IMR-90 (cell line): ENCODE results near the gene CHD9. TPM values are rescaled to one million over a fixed set of nuclear protein-coding genes. Genes with fewer than 3 reads are reported as not detected.

ENCODE experiments used
- ATAC-seq: fragments of 200-7000 bp; cut with Tn5 transposase; 2 replicates; pipeline ENCODE4 v1.9.1; 2020; ENCODE audit warnings: low read depth, mild to moderate bottlenecking, moderate library complexity
- BruUV-seq: library from RNA; stranded (reverse); fragments of 400-500 nt; replicated peaks from 2 replicates; lab custom pipeline; 2021; lab: Mats Ljungman, UMichigan
- CTCF ChIA-PET: fragments of 300-600 bp; formaldehyde crosslinking; extraction: SDS; loops from one replicate; lab custom pipeline; 2021; ENCODE audit warnings: antibody characterized with exemption; lab: Yijun Ruan, JAX
- POLR2A ChIA-PET: fragments of 300-600 bp; sonication (Branson Sonifier 250); formaldehyde crosslinking; loops from one replicate; lab custom pipeline; 2022; ENCODE audit warnings: antibody characterized with exemption; ENCODE audit not compliant: unreplicated experiment; lab: Charles Lee
- DNase-seq: peaks from one replicate; pipeline ENCODE4 v3.0.0; 2013
- H2AFZ ChIP-seq: replicated peaks from 2 replicates; pipeline ENCODE3; 2013; ENCODE audit warnings: low read length, mild to moderate bottlenecking; ENCODE audit not compliant: poor library complexity
- H2AK5ac ChIP-seq: 2 replicates; pipeline ENCODE4 v1.6.1; 2013; ENCODE audit warnings: low read depth, low read length, inconsistent platforms
- H2AK9ac ChIP-seq: replicated peaks from 2 replicates; pipeline ENCODE3; 2013; ENCODE audit warnings: mild to moderate bottlenecking, low read depth, low read length, moderate library complexity; ENCODE audit not compliant: poor library complexity
- H2BK120ac ChIP-seq: 2 replicates; pipeline ENCODE4 v1.6.1; 2013; ENCODE audit warnings: low read depth, low read length, inconsistent platforms
- H2BK15ac ChIP-seq: 3 replicates; pipeline ENCODE4 v1.6.1; 2013; ENCODE audit warnings: low read depth, low read length, inconsistent platforms
- H2BK20ac ChIP-seq: 2 replicates; pipeline ENCODE4 v1.6.1; 2013; ENCODE audit warnings: low read depth, mild to moderate bottlenecking, inconsistent platforms, low read length, moderate library complexity
- H2BK5ac ChIP-seq: 2 replicates; pipeline ENCODE4 v1.6.1; 2013; ENCODE audit warnings: mild to moderate bottlenecking, low read depth, low read length, inconsistent platforms; ENCODE audit not compliant: poor library complexity, severe bottlenecking
- H3K14ac ChIP-seq: replicated peaks from 2 replicates; pipeline ENCODE4 v1.6.1; 2013; ENCODE audit warnings: low read depth, low read length, inconsistent platforms
- H3K18ac ChIP-seq: 2 replicates; pipeline ENCODE4 v1.6.1; 2013; ENCODE audit warnings: low read depth, low read length, control low read depth
- H3K23ac ChIP-seq: 2 replicates; pipeline ENCODE4 v1.6.1; 2013; ENCODE audit warnings: low read depth, low read length, inconsistent platforms
- H3K27ac ChIP-seq: 2 replicates; pipeline ENCODE4 v1.5.1; 2013; ENCODE audit warnings: mild to moderate bottlenecking, control low read depth, low read length; ENCODE audit not compliant: insufficient read depth
- H3K27me3 ChIP-seq: 2 replicates; pipeline ENCODE4 v1.6.1; 2013; ENCODE audit warnings: low read length; ENCODE audit not compliant: control insufficient read depth, insufficient read depth
- H3K36me3 ChIP-seq: 2 replicates; pipeline ENCODE4 v1.6.1; 2013; ENCODE audit warnings: low read length, mixed read lengths; ENCODE audit not compliant: control insufficient read depth, insufficient read depth
- H3K4ac ChIP-seq: 2 replicates; pipeline ENCODE4 v1.6.1; 2013; ENCODE audit warnings: low read depth, low read length, inconsistent platforms
- H3K4me1 ChIP-seq: 2 replicates; pipeline ENCODE4 v1.6.1; 2013; ENCODE audit warnings: low read length, mixed read lengths; ENCODE audit not compliant: control insufficient read depth, insufficient read depth
- H3K4me2 ChIP-seq: 2 replicates; pipeline ENCODE4 v1.6.1; 2013; ENCODE audit warnings: low read depth, mild to moderate bottlenecking, control low read depth, low read length, moderate library complexity
- H3K4me3 ChIP-seq: 2 replicates; pipeline ENCODE4 v1.5.1; 2013; ENCODE audit warnings: low read depth, mild to moderate bottlenecking, control low read depth, low read length, moderate library complexity; ENCODE audit not compliant: insufficient read depth
- H3K56ac ChIP-seq: 2 replicates; pipeline ENCODE4 v1.6.1; 2013; ENCODE audit warnings: low read length, inconsistent platforms; ENCODE audit not compliant: insufficient read depth; ENCODE audit errors: extremely low read depth
- H3K79me1 ChIP-seq, 2 experiments: 2 replicates each; pipeline ENCODE4 v1.6.1; 2013; ENCODE audit warnings: low read length in 2 of 2, inconsistent platforms in 1 of 2, low read depth in 1 of 2
- H3K9ac ChIP-seq: 2 replicates; pipeline ENCODE4 v1.6.1; 2013; ENCODE audit warnings: low read depth, low read length, control low read depth
- H3K9me1 ChIP-seq: 2 replicates; pipeline ENCODE4 v1.6.1; 2013; ENCODE audit warnings: low read length, inconsistent platforms; ENCODE audit not compliant: insufficient read depth
- H3K9me3 ChIP-seq: 2 replicates; pipeline ENCODE4 v1.6.1; 2013; ENCODE audit warnings: low read length; ENCODE audit not compliant: control insufficient read depth, insufficient read depth
- H4K20me1 ChIP-seq: 2 replicates; pipeline ENCODE4 v1.6.1; 2013; ENCODE audit warnings: low read length, inconsistent platforms; ENCODE audit not compliant: insufficient read depth
- H4K5ac ChIP-seq: 2 replicates; pipeline ENCODE4 v1.6.1; 2013; ENCODE audit warnings: mild to moderate bottlenecking, low read depth, low read length, control low read depth
- H4K8ac ChIP-seq, 2 experiments: 2 replicates each; pipeline ENCODE4 v1.6.1; 2013; ENCODE audit warnings: low read depth in 2 of 2, low read length in 2 of 2, control low read depth in 1 of 2, inconsistent platforms in 1 of 2
- H4K91ac ChIP-seq: 2 replicates; pipeline ENCODE4 v1.6.1; 2013; ENCODE audit warnings: low read depth, low read length, inconsistent platforms; ENCODE audit not compliant: insufficient read depth
- CEBPB ChIP-seq: IDR thresholded peaks from 2 replicates; pipeline ENCODE4 v1.6.1; 2012; ENCODE audit warnings: low read depth, low read length, improper control_type of control experiment
- CHD1 ChIP-seq: IDR thresholded peaks from 2 replicates; pipeline ENCODE4 v1.6.1; 2012; ENCODE audit warnings: low read depth, low read length, improper control_type of control experiment
- CTCF ChIP-seq: conservative IDR thresholded peaks from 2 replicates; pipeline ENCODE4 v1.5.1; 2012; ENCODE audit warnings: mild to moderate bottlenecking, low read depth, low read length, improper control_type of control experiment
- FOS ChIP-seq: fragments of 150-350 bp; IDR thresholded peaks from 2 replicates; pipeline ENCODE4 v1.6.1; 2016; ENCODE audit warnings: low read depth, low read length
- MAFK ChIP-seq: IDR thresholded peaks from 2 replicates; pipeline ENCODE4 v1.6.1; 2012; ENCODE audit warnings: low read depth, low read length, improper control_type of control experiment
- MAZ ChIP-seq: IDR thresholded peaks from 2 replicates; pipeline ENCODE4 v1.6.1; 2012; ENCODE audit warnings: low read depth, mild to moderate bottlenecking, low read length, improper control_type of control experiment, moderate library complexity, borderline replicate concordance
- MXI1 ChIP-seq: IDR thresholded peaks from 2 replicates; pipeline ENCODE4 v1.6.1; 2012; ENCODE audit warnings: low read depth, mild to moderate bottlenecking, low read length, moderate library complexity, borderline replicate concordance
- NFE2L2 ChIP-seq: fragments of 150-350 bp; IDR thresholded peaks from 2 replicates; pipeline ENCODE4 v1.6.1; 2016; ENCODE audit warnings: low read depth, mild to moderate bottlenecking, low read length
- POLR2A ChIP-seq: IDR thresholded peaks from 2 replicates; pipeline ENCODE4 v1.6.1; 2012; ENCODE audit warnings: mild to moderate bottlenecking, low read depth, low read length
- RAD21 ChIP-seq: IDR thresholded peaks from 2 replicates; pipeline ENCODE4 v1.6.1; 2012; ENCODE audit warnings: low read length, improper control_type of control experiment
- RCOR1 ChIP-seq: IDR thresholded peaks from 2 replicates; pipeline ENCODE4 v1.6.1; 2012; ENCODE audit warnings: mild to moderate bottlenecking, low read length, improper control_type of control experiment; ENCODE audit not compliant: insufficient replicate concordance
- RFX5 ChIP-seq: IDR thresholded peaks from 2 replicates; pipeline ENCODE4 v1.8.0; 2012; ENCODE audit warnings: low read depth, mild to moderate bottlenecking, low read length, moderate library complexity
- SMC3 ChIP-seq: fragments of 150-350 bp; IDR thresholded peaks from 2 replicates; pipeline ENCODE4 v1.6.1; 2016; ENCODE audit warnings: low read depth, mild to moderate bottlenecking, antibody characterized with exemption, low read length, moderate library complexity
- USF2 ChIP-seq: fragments of 150-350 bp; IDR thresholded peaks from 2 replicates; pipeline ENCODE4 v1.6.1; 2017; ENCODE audit warnings: mild to moderate bottlenecking, antibody characterized with exemption, low read length, low read depth
- WGBS, 2 experiments: methylation state at CpG; one replicate each; pipeline versions ENCODE4 v1.1.5 to v1.1.7; 2013; ENCODE audit warnings: missing lambda C conversion rate in 2 of 2; ENCODE audit not compliant: insufficient read length in 1 of 2; ENCODE audit errors: extremely low coverage in 2 of 2; 5-methylcytosine and 5-hydroxymethylcytosine counted together
- dilution Hi-C: fragments of 300-500 bp; cut with HindIII; formaldehyde crosslinking; loops from one replicate; pipeline ENCODE4 v1.14.3; 2018; ENCODE audit warnings: low sequenced_read_pairs; ENCODE audit not compliant: unreplicated experiment
- in situ Hi-C: fragments of 300-500 bp; cut with MboI; formaldehyde crosslinking; loops from 3 replicates; pipeline ENCODE4 v1.14.3; 2019; ENCODE audit warnings: low sequenced_read_pairs, inconsistent platforms, mixed read lengths
- intact Hi-C: fragments of 100-400 bp; cut with micrococcal nuclease; formaldehyde crosslinking; loops from 2 replicates; pipeline ENCODE4 v1.10.0; 2022
- polyA plus RNA-seq, 3 experiments: library from polyadenylated mRNA; depleted of rRNA; stranded (reverse); fragments of >200 nt; gene quantifications; 2 replicates each; pipeline ENCODE4 v1.2.3, GENCODE V29; 2012; ENCODE audit warnings: low replicate concordance in 1 of 3
- total RNA-seq: library from RNA; depleted of rRNA; stranded (reverse); fragments of >200 nt; gene quantifications from 2 replicates; pipeline ENCODE4 v1.2.3, GENCODE V29; 2012
- TF ChIP-seq, protein P1 (sequence below): fragments of 150-350 bp; IDR thresholded peaks from 2 replicates; pipeline ENCODE4 v1.6.1; 2016; ENCODE audit warnings: low read depth, mild to moderate bottlenecking, low read length, moderate library complexity, borderline replicate concordance

Gene CHD9
- total and polyA plus RNA-seq, 2 of the 4 experiments (the other 2 are of a cell fraction), result 9.1 to 48.8 TPM

GRCh38 chr16:53043986-53044601 lies 10.7 kb upstream of the CHD9 start:
- ATAC-seq (no peak; the same call in 1 of the 2 replicates), DNase-seq (no peak)
- Histone ChIP-seq H3K4ac (no peak overlapping the region), H3K23ac (peak overlapping the region; percentile 56; the same call in 1 of the 2 replicates), H3K56ac (no peak overlapping the region), H4K8ac (no peak overlapping the region), H3K36me3 (peaks cover 3% of the 10 kb centered on the region), H3K9ac (no peak overlapping the region), H3K14ac (no peak overlapping the region; the same call in 1 of the 2 replicates), H2BK15ac (no peak overlapping the region), H3K79me1 (no peaks in the 10 kb centered on the region), H3K27me3 (peaks cover 4% of the 10 kb centered on the region; the same call in 1 of the 2 replicates), H3K4me1 (peaks cover 12% of the 10 kb centered on the region), H3K9me1 (no peaks in the 10 kb centered on the region), H3K4me3 (no peak overlapping the region), H2AK5ac (no peak overlapping the region), H2BK20ac (no peak overlapping the region), H3K9me3 (no peaks in the 10 kb centered on the region), H3K27ac (no peak overlapping the region), H4K20me1 (no peaks in the 10 kb centered on the region), H2BK5ac (no peak overlapping the region), H4K5ac (no peak overlapping the region), H2AFZ (no peak overlapping the region), H2AK9ac (peak overlapping the region; percentile 33), H3K4me2 (no peak overlapping the region), H3K18ac (no peak overlapping the region), H2BK120ac (no peak overlapping the region), H4K91ac (no peak overlapping the region)
- intact Hi-C loops, result no loop called here
- no TSS peak for BruUV-seq
- dilution Hi-C loops, result no loop called here
- 4% methylated on average over 5 of the region's 11 CpGs; no CpG with 5 or more reads in 1 of the 2 experiments for WGBS, 2 experiments
- CTCF ChIA-PET, result no interaction called here
- TF ChIP-seq CEBPB (no peak), MAZ (no peak), RAD21 (no peak), CHD1 (no peak), SMC3 (no peak), MAFK (no peak), FOS (no peak), USF2 (no peak), RCOR1 (no peak), NFE2L2 (no peak), POLR2A (no peak), RFX5 (no peak), MXI1 (no peak), CTCF (no peak)
- TF ChIP-seq, protein P1, sequence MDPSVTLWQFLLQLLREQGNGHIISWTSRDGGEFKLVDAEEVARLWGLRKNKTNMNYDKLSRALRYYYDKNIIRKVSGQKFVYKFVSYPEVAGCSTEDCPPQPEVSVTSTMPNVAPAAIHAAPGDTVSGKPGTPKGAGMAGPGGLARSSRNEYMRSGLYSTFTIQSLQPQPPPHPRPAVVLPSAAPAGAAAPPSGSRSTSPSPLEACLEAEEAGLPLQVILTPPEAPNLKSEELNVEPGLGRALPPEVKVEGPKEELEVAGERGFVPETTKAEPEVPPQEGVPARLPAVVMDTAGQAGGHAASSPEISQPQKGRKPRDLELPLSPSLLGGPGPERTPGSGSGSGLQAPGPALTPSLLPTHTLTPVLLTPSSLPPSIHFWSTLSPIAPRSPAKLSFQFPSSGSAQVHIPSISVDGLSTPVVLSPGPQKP, result no peak
- in situ Hi-C loops, result no loop called here
- POLR2A ChIA-PET, result no interaction called here
